CD4-positive, alpha-beta T cell (primary cell): Measurements from ENCODE around the gene ARHGAP21. TPM values are rescaled to one million over a fixed set of nuclear protein-coding genes. Genes with fewer than 3 reads are reported as not detected.

Experiments used
- ATAC-seq: fragments of 200-7000 bp; cut with Tn5 transposase; one replicate; pipeline ENCODE4 v1.10.0; 2022; ENCODE audit warnings: mild to moderate bottlenecking; ENCODE audit not compliant: poor library complexity
- CTCF ChIA-PET: fragments of 350-600 bp; sonication (Branson Sonifier 250); formaldehyde crosslinking; loops from one replicate; lab custom pipeline; 2021; ENCODE audit warnings: antibody characterized with exemption, inconsistent platforms; lab: Charles Lee
- POLR2A ChIA-PET: fragments of 350-600 bp; sonication (Branson Sonifier 250); formaldehyde crosslinking; loops from one replicate; lab custom pipeline; 2021; ENCODE audit warnings: antibody characterized with exemption, inconsistent platforms; lab: Charles Lee
- DNase-seq, 14 experiments: peaks; one replicate each; pipeline ENCODE4 v3.0.0-alpha.2; 2013 to 2020; ENCODE audit warnings: mixed read lengths in 2 of 14
- H3K27ac ChIP-seq, 2 donors: one replicate each; pipeline versions ENCODE4 v1.5.1 to v1.7.0; 2013; ENCODE audit warnings: low read length in 2 of 2, low read depth in 1 of 2, mild to moderate bottlenecking in 1 of 2
- H3K27me3 ChIP-seq, 2 experiments: 1 replicate in 1 of 2; 2 replicates in 1 of 2; pipeline versions ENCODE4 v1.6.1 to v1.7.0; 2013; ENCODE audit warnings: low read length in 2 of 2, control low read depth in 1 of 2, mild to moderate bottlenecking in 1 of 2, moderate library complexity in 1 of 2; ENCODE audit not compliant: insufficient read depth in 2 of 2, control insufficient read depth in 1 of 2
- H3K36me3 ChIP-seq: one replicate; pipeline ENCODE4 v1.6.1; 2013; ENCODE audit warnings: low read length, control low read depth; ENCODE audit not compliant: insufficient read depth
- H3K4me1 ChIP-seq: one replicate; pipeline ENCODE4 v1.6.1; 2013; ENCODE audit warnings: low read length, control low read depth; ENCODE audit not compliant: insufficient read depth
- H3K4me3 ChIP-seq: one replicate; pipeline ENCODE4 v1.5.1; 2013; ENCODE audit warnings: mild to moderate bottlenecking, low read length, moderate library complexity
- H3K9me3 ChIP-seq, 2 experiments: 1 replicate in 1 of 2; 2 replicates in 1 of 2; pipeline versions ENCODE4 v1.6.1 to v1.7.0; 2013; ENCODE audit warnings: low read length in 2 of 2, mild to moderate bottlenecking in 2 of 2, control low read depth in 1 of 2, moderate library complexity in 1 of 2; ENCODE audit not compliant: control insufficient read depth in 1 of 2, insufficient read depth in 1 of 2
- H3K27ac Mint-ChIP-seq: one replicate; pipeline ENCODE4 v1.8.0; 2020; ENCODE audit warnings: mixed read lengths
- H3K27me3 Mint-ChIP-seq: one replicate; pipeline ENCODE4 v1.8.0; 2021; ENCODE audit warnings: mixed read lengths
- H3K36me3 Mint-ChIP-seq: one replicate; pipeline ENCODE4 v1.8.0; 2021; ENCODE audit warnings: low read depth, mixed read lengths
- H3K4me1 Mint-ChIP-seq: one replicate; pipeline ENCODE4 v1.8.0; 2021; ENCODE audit warnings: low read depth, mixed read lengths
- H3K4me3 Mint-ChIP-seq: one replicate; pipeline ENCODE4 v1.8.0; 2020; ENCODE audit warnings: mild to moderate bottlenecking, mixed read lengths
- H3K9me3 Mint-ChIP-seq: one replicate; pipeline ENCODE4 v1.8.0; 2020; ENCODE audit warnings: mixed read lengths
- intact Hi-C, 2 experiments: fragments of 100-400 bp; cut with DNase I in 1 of 2; cut with micrococcal nuclease in 1 of 2; formaldehyde crosslinking; loops; one replicate each; pipeline versions ENCODE4 v1.15.1 to v1.9.0; 2023 to 2025; cut with DNase I, micrococcal nuclease
- total RNA-seq, 174 experiments: library from RNA in 2 of 174; stranded (reverse) in 2 of 174; gene quantifications; one replicate each; pipeline ENCODE4 v1.2.3 and lab custom pipeline; 2021 to 2026
- TF ChIP-seq, protein P1 (sequence below): fragments of 200-600 bp; IDR thresholded peaks from one replicate; pipeline ENCODE4 v1.8.0; 2022; ENCODE audit warnings: antibody characterized with exemption, mild to moderate bottlenecking

Gene ARHGAP21
- total RNA-seq, 2 experiments from 2014 or later, result 38.4 to 43.4 TPM

DNA sequence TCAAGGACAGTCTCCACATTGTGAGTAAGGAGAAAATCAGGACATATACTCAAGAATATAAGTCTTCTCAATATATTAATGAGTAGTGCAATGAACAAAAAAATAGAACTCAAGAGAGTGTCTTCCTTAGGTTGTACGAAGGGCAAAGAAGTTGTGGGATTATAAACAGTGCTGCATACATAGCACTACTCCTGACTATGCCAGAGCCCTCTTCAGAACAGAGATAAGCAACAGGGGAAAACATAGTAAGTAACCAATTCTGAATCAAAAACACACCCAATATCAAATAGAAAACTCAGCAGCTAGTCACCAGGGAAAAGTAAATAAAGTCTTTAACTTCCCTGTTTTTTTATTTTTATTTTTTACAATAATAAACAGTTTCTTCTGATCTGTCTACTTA, 10.6 kb downstream of the ARHGAP21 start:
- Mint-ChIP-seq H3K4me1 (no peaks in the 10 kb centered on the region), H3K36me3 (no peaks in the 10 kb centered on the region), H3K9me3 (no peaks in the 10 kb centered on the region), H3K4me3 (no peak overlapping the region), H3K27ac (no peak overlapping the region), H3K27me3 (no peaks in the 10 kb centered on the region)
- Histone ChIP-seq H3K27me3 (no peaks in the 10 kb centered on the region), H3K4me3 (no peak overlapping the region), H3K27ac (no peak overlapping the region), H3K36me3 (no peaks in the 10 kb centered on the region), H3K9me3 (no peaks in the 10 kb centered on the region), H3K4me1 (no peaks in the 10 kb centered on the region)
- TF ChIP-seq, protein P1, sequence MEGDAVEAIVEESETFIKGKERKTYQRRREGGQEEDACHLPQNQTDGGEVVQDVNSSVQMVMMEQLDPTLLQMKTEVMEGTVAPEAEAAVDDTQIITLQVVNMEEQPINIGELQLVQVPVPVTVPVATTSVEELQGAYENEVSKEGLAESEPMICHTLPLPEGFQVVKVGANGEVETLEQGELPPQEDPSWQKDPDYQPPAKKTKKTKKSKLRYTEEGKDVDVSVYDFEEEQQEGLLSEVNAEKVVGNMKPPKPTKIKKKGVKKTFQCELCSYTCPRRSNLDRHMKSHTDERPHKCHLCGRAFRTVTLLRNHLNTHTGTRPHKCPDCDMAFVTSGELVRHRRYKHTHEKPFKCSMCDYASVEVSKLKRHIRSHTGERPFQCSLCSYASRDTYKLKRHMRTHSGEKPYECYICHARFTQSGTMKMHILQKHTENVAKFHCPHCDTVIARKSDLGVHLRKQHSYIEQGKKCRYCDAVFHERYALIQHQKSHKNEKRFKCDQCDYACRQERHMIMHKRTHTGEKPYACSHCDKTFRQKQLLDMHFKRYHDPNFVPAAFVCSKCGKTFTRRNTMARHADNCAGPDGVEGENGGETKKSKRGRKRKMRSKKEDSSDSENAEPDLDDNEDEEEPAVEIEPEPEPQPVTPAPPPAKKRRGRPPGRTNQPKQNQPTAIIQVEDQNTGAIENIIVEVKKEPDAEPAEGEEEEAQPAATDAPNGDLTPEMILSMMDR, result no peak
- ATAC-seq (no peak), DNase-seq (no peak)
- ChIA-PET POLR2A (no interaction called here), CTCF (no interaction called here)
- intact Hi-C loops, result no loop called here

DNA sequence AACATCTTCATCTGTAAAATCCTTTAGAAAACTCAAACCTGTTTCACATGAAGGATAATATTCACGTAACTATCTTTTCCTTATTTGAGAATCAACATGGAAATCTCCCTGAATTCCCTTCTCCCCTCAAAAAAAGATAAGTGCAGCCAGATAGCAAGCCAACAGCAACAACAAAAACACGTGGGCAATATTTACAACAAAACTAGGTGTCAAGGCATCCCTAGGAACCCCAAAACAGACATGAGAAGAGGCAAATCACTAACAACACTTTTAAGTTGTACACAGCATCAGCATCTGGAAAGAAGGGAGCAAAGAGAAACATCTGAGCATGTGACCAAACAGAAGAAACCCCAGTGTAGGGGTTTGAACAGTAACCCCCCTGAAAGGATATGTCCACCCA, 12.2 kb downstream of the ARHGAP21 start:
- H3K9me3 ChIP-seq, result no peaks in the 10 kb centered on the region
- H3K27me3 Mint-ChIP-seq, result no peaks in the 10 kb centered on the region
- H3K9me3 Mint-ChIP-seq, result no peaks in the 10 kb centered on the region
- no peak overlapping the region for H3K4me3 Mint-ChIP-seq
- TF ChIP-seq, protein P1, result no peak
- DNase-seq (no peak), ATAC-seq (no peak)
- no peak overlapping the region for H3K4me3 ChIP-seq
- H3K4me1 Mint-ChIP-seq, result no peaks in the 10 kb centered on the region
- H3K27ac ChIP-seq, result no peak overlapping the region
- no peak overlapping the region for H3K27ac Mint-ChIP-seq
- ChIA-PET CTCF (no interaction called here), POLR2A (no interaction called here)
- H3K36me3 Mint-ChIP-seq, result no peaks in the 10 kb centered on the region
- no peaks in the 10 kb centered on the region for H3K27me3 ChIP-seq
- peaks cover 1% of the 10 kb centered on the region for H3K4me1 ChIP-seq
- intact Hi-C loops, result no loop called here
- H3K36me3 ChIP-seq, result no peaks in the 10 kb centered on the region

DNA sequence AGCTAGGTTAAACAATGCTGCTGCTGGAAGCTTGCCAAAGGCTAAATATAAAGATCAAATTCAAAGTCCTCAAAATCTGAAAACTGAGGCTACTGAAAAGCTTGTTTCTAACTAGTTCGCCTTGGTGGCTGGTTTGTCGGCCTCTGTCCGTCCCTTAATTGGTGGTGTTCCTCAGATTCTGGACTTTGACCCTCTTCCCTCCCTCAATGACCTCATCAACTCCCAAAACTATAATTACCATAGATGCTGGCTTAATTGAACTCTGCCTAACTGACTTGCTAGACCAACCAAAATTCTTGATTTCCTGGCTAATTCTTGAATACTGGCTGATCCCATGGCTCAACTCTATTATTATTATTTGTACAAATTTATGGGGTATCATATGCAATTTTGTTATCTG, 15.6 kb downstream of the ARHGAP21 start:
- TF ChIP-seq, protein P1, result no peak
- H3K4me3 ChIP-seq, result no peak overlapping the region
- no peaks in the 10 kb centered on the region for H3K36me3 Mint-ChIP-seq
- no peak overlapping the region for H3K27ac ChIP-seq
- H3K27me3 ChIP-seq, result no peaks in the 10 kb centered on the region
- CTCF ChIA-PET, result no interaction called here
- POLR2A ChIA-PET, result no interaction called here
- no peaks in the 10 kb centered on the region for H3K9me3 Mint-ChIP-seq
- intact Hi-C loops, result no loop called here
- no peak overlapping the region for H3K4me3 Mint-ChIP-seq
- no peaks in the 10 kb centered on the region for H3K27me3 Mint-ChIP-seq
- no peak for ATAC-seq
- H3K36me3 ChIP-seq, result no peaks in the 10 kb centered on the region
- H3K27ac Mint-ChIP-seq, result no peak overlapping the region
- DNase-seq, result no peak
- H3K9me3 ChIP-seq, result no peaks in the 10 kb centered on the region
- no peaks in the 10 kb centered on the region for H3K4me1 Mint-ChIP-seq
- H3K4me1 ChIP-seq, result peaks cover 3% of the 10 kb centered on the region
